H1 (cell line): ENCODE data around the gene ANKRD50. TPM values are rescaled to one million over a fixed set of nuclear protein-coding genes. Genes with fewer than 3 reads are reported as not detected.

Experiments used
- CTCF ChIA-PET: fragments of 300-600 bp; sonication (Branson Sonifier 250); formaldehyde crosslinking; loops from one replicate; lab custom pipeline; 2021; ENCODE audit not compliant: partially characterized antibody; lab: Charles Lee
- POLR2A ChIA-PET: fragments of 300-600 bp; sonication (Branson Sonifier 250); formaldehyde crosslinking; loops from one replicate; lab custom pipeline; 2021; ENCODE audit warnings: inconsistent platforms; ENCODE audit not compliant: partially characterized antibody; lab: Charles Lee
- DNase-seq, 2 experiments: peaks; one replicate each; pipeline versions ENCODE4 v3.0.0 to v3.0.0-alpha.2; 2010 to 2022; ENCODE audit warnings: low spot score in 2 of 2, low read depth in 1 of 2, mixed read lengths in 1 of 2
- FAIRE-seq: peaks from 2 replicates; lab custom pipeline; 2011; peaks lifted over from hg19 to GRCh38; lab: Jason Lieb, UNC
- H2AFZ ChIP-seq: 2 replicates; pipeline ENCODE4 v1.8.1; 2012; ENCODE audit warnings: low read length, inconsistent platforms
- H2AK5ac ChIP-seq: 2 replicates; pipeline ENCODE4 v1.6.1; 2013; ENCODE audit warnings: low read depth, low read length
- H2BK120ac ChIP-seq: replicated peaks from 2 replicates; pipeline ENCODE3; 2013; ENCODE audit warnings: low read depth, low read length, inconsistent platforms
- H2BK12ac ChIP-seq: 2 replicates; pipeline ENCODE4 v1.6.1; 2013; ENCODE audit warnings: low read depth, low read length
- H2BK15ac ChIP-seq: 2 replicates; pipeline ENCODE4 v1.6.1; 2013; ENCODE audit warnings: low read length
- H2BK20ac ChIP-seq: 2 replicates; pipeline ENCODE4 v1.6.1; 2013; ENCODE audit warnings: low read length
- H2BK5ac ChIP-seq: 2 replicates; pipeline ENCODE4 v1.6.1; 2013; ENCODE audit warnings: low read depth, low read length
- H3K14ac ChIP-seq: 2 replicates; pipeline ENCODE4 v1.6.1; 2013; ENCODE audit warnings: inconsistent platforms; ENCODE audit not compliant: insufficient read length
- H3K18ac ChIP-seq: 2 replicates; pipeline ENCODE4 v1.6.1; 2013; ENCODE audit warnings: low read length; ENCODE audit errors: extremely low read depth
- H3K23ac ChIP-seq: 2 replicates; pipeline ENCODE4 v1.6.1; 2013; ENCODE audit warnings: inconsistent platforms; ENCODE audit not compliant: insufficient read length
- H3K23me2 ChIP-seq: 2 replicates; pipeline ENCODE4 v1.6.1; 2013; ENCODE audit warnings: low read depth, low read length
- H3K27ac ChIP-seq: 2 replicates; pipeline ENCODE4 v1.6.1; 2011; ENCODE audit warnings: low read depth, low read length, inconsistent platforms
- H3K27me3 ChIP-seq, 4 experiments: replicated peaks in 1 of 4; 1 replicate in 1 of 4; 2 replicates in 3 of 4; pipeline versions ENCODE4 v1.6.1 to v1.8.1; 2011 to 2013; ENCODE audit warnings: low read length in 3 of 4, mild to moderate bottlenecking in 3 of 4, inconsistent platforms in 2 of 4, mixed read lengths in 2 of 4, moderate library complexity in 1 of 4; ENCODE audit not compliant: control insufficient read depth in 3 of 4, insufficient read depth in 3 of 4; ENCODE audit errors: extremely low read depth in 1 of 4
- H3K36me3 ChIP-seq, 4 experiments: 2 replicates each; pipeline versions ENCODE4 v1.6.1 to v1.8.1; 2011 to 2013; ENCODE audit warnings: mild to moderate bottlenecking in 4 of 4, low read length in 3 of 4, moderate library complexity in 2 of 4, control low read depth in 1 of 4, inconsistent platforms in 1 of 4; ENCODE audit not compliant: insufficient read depth in 4 of 4, control insufficient read depth in 2 of 4
- H3K4ac ChIP-seq: replicated peaks from 2 replicates; pipeline ENCODE3; 2013; ENCODE audit warnings: low read length, low read depth, mixed read lengths, inconsistent platforms; ENCODE audit not compliant: insufficient read length
- H3K4me1 ChIP-seq, 4 experiments: replicated peaks in 1 of 4; 1 replicate in 1 of 4; 2 replicates in 3 of 4; pipeline versions ENCODE4 v1.6.1 to v1.8.1; 2011 to 2013; ENCODE audit warnings: low read length in 3 of 4, inconsistent platforms in 2 of 4, mixed read lengths in 1 of 4; ENCODE audit not compliant: insufficient read depth in 4 of 4, control insufficient read depth in 3 of 4
- H3K4me2 ChIP-seq, 2 experiments: 2 replicates each; pipeline versions ENCODE4 v1.6.1 to v1.8.1; 2011 to 2013; ENCODE audit warnings: low read depth in 2 of 2, low read length in 2 of 2, control low read depth in 1 of 2, inconsistent platforms in 1 of 2, mild to moderate bottlenecking in 1 of 2; ENCODE audit not compliant: insufficient read depth in 1 of 2
- H3K4me3 ChIP-seq, 4 experiments: fragments of 200-600, 300-600 bp in 1 of 4; sonication (generic), shearing (Covaris generic), sonication (Bioruptor Twin) in 1 of 4; 2 replicates each; pipeline versions ENCODE4 v1.5.1 to v1.8.1; 2011 to 2016; ENCODE audit warnings: low read length in 4 of 4, low read depth in 3 of 4, control low read depth in 2 of 4, inconsistent platforms in 2 of 4, mild to moderate bottlenecking in 2 of 4, mixed read lengths in 1 of 4, moderate library complexity in 1 of 4; ENCODE audit not compliant: insufficient read depth in 2 of 4; ENCODE audit errors: extremely low read depth in 1 of 4
- H3K56ac ChIP-seq: replicated peaks from 2 replicates; pipeline ENCODE3; 2013; ENCODE audit warnings: low read depth, mild to moderate bottlenecking, mixed read lengths, low read length, inconsistent platforms; ENCODE audit not compliant: insufficient read length
- H3K79me1 ChIP-seq: 2 replicates; pipeline ENCODE4 v1.6.1; 2013; ENCODE audit warnings: low read depth, low read length, control low read depth
- H3K79me2 ChIP-seq, 2 experiments: 2 replicates each; pipeline versions ENCODE4 v1.6.1 to v1.8.1; 2012 to 2013; ENCODE audit warnings: low read length in 2 of 2, mild to moderate bottlenecking in 2 of 2, inconsistent platforms in 1 of 2; ENCODE audit not compliant: insufficient read depth in 2 of 2, control insufficient read depth in 1 of 2
- H3K9ac ChIP-seq, 4 experiments: replicated peaks in 1 of 4; 1 replicate in 1 of 4; 2 replicates in 3 of 4; pipeline versions ENCODE4 v1.6.1 to v1.8.1; 2011 to 2013; ENCODE audit warnings: low read depth in 3 of 4, low read length in 3 of 4, control low read depth in 2 of 4, mild to moderate bottlenecking in 2 of 4, moderate library complexity in 2 of 4, inconsistent platforms in 1 of 4; ENCODE audit errors: extremely low read depth in 1 of 4
- H3K9me3 ChIP-seq, 2 experiments: 2 replicates each; pipeline versions ENCODE4 v1.6.1 to v1.8.1; 2012 to 2013; ENCODE audit warnings: mild to moderate bottlenecking in 2 of 2, moderate library complexity in 2 of 2, control low read depth in 1 of 2, inconsistent platforms in 1 of 2, low read depth in 1 of 2, low read length in 1 of 2, mixed read lengths in 1 of 2; ENCODE audit not compliant: insufficient read depth in 2 of 2
- H4K20me1 ChIP-seq, 2 experiments: replicated peaks in 1 of 2; 2 replicates each; pipeline versions ENCODE3 to v1.8.1; 2011 to 2013; ENCODE audit warnings: inconsistent platforms in 2 of 2, low read length in 2 of 2, mild to moderate bottlenecking in 1 of 2; ENCODE audit not compliant: insufficient read depth in 2 of 2, control insufficient read depth in 1 of 2
- H4K5ac ChIP-seq: 2 replicates; pipeline ENCODE4 v1.6.1; 2013; ENCODE audit warnings: low read length, low read depth, mixed read lengths, inconsistent platforms; ENCODE audit not compliant: insufficient read length
- H4K8ac ChIP-seq: 2 replicates; pipeline ENCODE4 v1.8.0; 2013; ENCODE audit warnings: mild to moderate bottlenecking, moderate library complexity, low read length, inconsistent platforms; ENCODE audit not compliant: insufficient read depth; ENCODE audit errors: extremely low read depth
- H4K91ac ChIP-seq: replicated peaks from 2 replicates; pipeline ENCODE3; 2013; ENCODE audit warnings: low read length, mixed read lengths, inconsistent platforms; ENCODE audit not compliant: insufficient read length
- BACH1 ChIP-seq: IDR thresholded peaks from 2 replicates; pipeline ENCODE4 v1.6.1; 2012; ENCODE audit warnings: low read length, improper control_type of control experiment
- EZH2 ChIP-seq: fragments of 200-600 bp; sonication (generic); IDR thresholded peaks from 2 replicates; pipeline ENCODE4 v1.7.1; 2012; ENCODE audit warnings: low read depth, mild to moderate bottlenecking, moderate library complexity, low read length, inconsistent platforms; ENCODE audit not compliant: severe bottlenecking
- JUN ChIP-seq: IDR thresholded peaks from 2 replicates; pipeline ENCODE4 v1.6.1; 2011; ENCODE audit warnings: low read depth, mild to moderate bottlenecking, improper control_type of control experiment, low read length
- POU5F1 ChIP-seq: IDR thresholded peaks from 2 replicates; pipeline ENCODE4 v1.6.1; 2011; ENCODE audit warnings: low read depth, mild to moderate bottlenecking, low read length, moderate library complexity
- TAF1 ChIP-seq: IDR thresholded peaks from 2 replicates; pipeline ENCODE4 v1.6.1; 2011; ENCODE audit warnings: mild to moderate bottlenecking, low read depth, low read length
- TAF7 ChIP-seq: optimal IDR thresholded peaks from 2 replicates; pipeline ENCODE3; 2011; ENCODE audit warnings: low read depth, mild to moderate bottlenecking, inconsistent platforms, low read length, moderate library complexity, borderline replicate concordance
- TEAD4 ChIP-seq: IDR thresholded peaks from 2 replicates; pipeline ENCODE4 v1.6.1; 2012; ENCODE audit warnings: low read depth, low read length, inconsistent platforms, mixed read lengths
- WGBS, 2 experiments: shearing (Covaris generic) in 1 of 2; methylation state at CpG; one replicate each; pipeline versions ENCODE4 v1.1.6 to v1.1.7; 2013 to 2015; ENCODE audit warnings: low lambda C conversion rate in 2 of 2, mixed read lengths in 2 of 2, inconsistent platforms in 1 of 2, low coverage in 1 of 2, missing lambda C conversion rate in 1 of 2; ENCODE audit not compliant: insufficient replicate concordance in 2 of 2, insufficient coverage in 1 of 2, insufficient read length in 1 of 2; ENCODE audit errors: extremely low coverage in 1 of 2, missing lambda C conversion rate in 1 of 2; 5-methylcytosine and 5-hydroxymethylcytosine counted together
- polyA plus RNA-seq, 7 experiments: library from polyadenylated mRNA; depleted of rRNA in 3 of 7; stranded (reverse) in 5 of 7; unstranded in 2 of 7; fragments of >200 nt in 5 of 7; fragments of 200-250 nt in 2 of 7; gene quantifications; 1 replicate in 5 of 7; 2 replicates in 1 of 7; 4 replicates in 1 of 7; pipeline versions ENCODE4 v1.2.1 to v1.2.3, GENCODE V29; 2011 to 2013; ENCODE audit warnings: missing spikeins in 2 of 7, mixed read lengths in 2 of 7
- total RNA-seq: library from RNA; stranded (reverse); fragmentation: NEBNext Ultra II Directional; extraction: Animal tissue kit (Norgen Biotek cat#: 25700); gene quantifications from 2 replicates; pipeline ENCODE4 v1.2.1, GENCODE V29; 2021

The ANKRD50 gene
- total and polyA plus RNA-seq, 2 of the 8 experiments (the other 6 are each of a cell fraction or from before 2014, with no cell fraction given): 8.5 to 25.0 TPM

DNA sequence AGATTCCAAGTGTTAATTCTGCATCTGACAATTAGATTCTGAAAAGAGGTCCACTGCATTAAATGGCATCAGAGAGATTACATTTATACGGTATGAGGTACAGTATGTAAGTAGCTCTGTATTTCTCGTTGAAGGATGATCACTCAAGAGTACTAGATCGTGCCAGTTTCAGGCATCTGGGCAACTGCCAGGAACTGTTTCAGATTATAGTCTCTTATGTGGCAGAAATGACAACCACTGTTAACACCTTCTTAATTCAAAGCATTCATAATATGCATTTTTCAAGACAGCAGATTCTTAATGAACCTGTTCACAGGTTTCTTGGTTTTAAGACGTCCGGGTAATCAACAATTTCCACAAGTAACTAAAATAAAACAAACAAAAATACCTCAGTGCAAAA lies 1.6 kb downstream of the ANKRD50 start:
- H3K4me1 ChIP-seq: peaks cover 0 to 10% (median 4%) of the 10 kb centered on the region in 4 experiments; a peak in 4 of 7 replicates

More for the DNA sequence above, 1.6 kb downstream of the ANKRD50 start:
- no peaks in the 10 kb centered on the region for H3K9me3 ChIP-seq
- no peak overlapping the region for H3K23ac ChIP-seq
- peaks cover 10 to 11% of the 10 kb centered on the region in 2 experiments for H4K20me1 ChIP-seq
- no peak overlapping the region for H4K5ac ChIP-seq
- peaks cover 0 to 11% (median 0%) of the 10 kb centered on the region in 4 experiments; a peak in 1 of 8 replicates for H3K36me3 ChIP-seq
- no peaks in the 10 kb centered on the region for H3K79me1 ChIP-seq
- ChIA-PET POLR2A (interaction anchor here (1.1 to 1.4 kb wide), 3 partner anchors 11 to 337 kb away, joined by 3 read pairs; no protein-coding TSS in a partner anchor), CTCF (interaction anchor here (0.7 to 0.8 kb wide), 2 partner anchors 18 to 379 kb away, joined by 3 read pairs; no protein-coding TSS in a partner anchor)
- no peak overlapping the region for H3K4ac ChIP-seq
- peak overlapping the region; percentile 63 to 67 for H3K4me2 ChIP-seq
- no peak overlapping the region for H3K27ac ChIP-seq
- no peak overlapping the region for H2BK20ac ChIP-seq
- H3K56ac ChIP-seq: no peak overlapping the region
- H2BK12ac ChIP-seq: no peak overlapping the region
- no peak overlapping the region for H3K18ac ChIP-seq
- H2BK15ac ChIP-seq: no peak overlapping the region
- no peak overlapping the region for H3K14ac ChIP-seq
- H4K91ac ChIP-seq: no peak overlapping the region
- no peak overlapping the region for H2AK5ac ChIP-seq
- DNase-seq: no peak
- no peak overlapping the region for H2BK5ac ChIP-seq
- no peak overlapping the region for H3K9ac ChIP-seq
- no peaks in the 10 kb centered on the region for H3K27me3 ChIP-seq
- no peak for TF ChIP-seq POU5F1
- no peak for TF ChIP-seq TAF1
- no peak for TF ChIP-seq JUN
- TF ChIP-seq EZH2: no peak
- TF ChIP-seq BACH1: no peak
- TF ChIP-seq TAF7: no peak
- no peak for TF ChIP-seq TEAD4
- TF ChIP-seq, all 59 proteins: peak for 0
- no peak for FAIRE-seq
- Histone ChIP-seq H3K79me2 (peaks cover 19 to 60% of the 10 kb centered on the region in 2 experiments; a peak in 3 of 4 replicates), H2BK120ac (no peak overlapping the region), H3K4me3 (peak overlapping the region; percentile 82 to 94 (median 88); a peak in 6 of 8 replicates), H3K23me2 (peaks cover 7% of the 10 kb centered on the region), H2AFZ (no peak overlapping the region), H4K8ac (no peak overlapping the region)
- WGBS, 2 experiments: 81% methylated on average over 5 of the region's 5 CpGs; no CpG with 5 or more reads in 1 of the 2 experiments
